Measurements from ENCODE around the gene URB1. TPM values are rescaled to one million over a fixed set of nuclear protein-coding genes. Genes with fewer than 3 reads are reported as not detected.

URB1 gene
- total and polyA plus RNA-seq, 3 experiments from 2014 or later, result 3.9 to 39.8 (median 38.9) TPM

Other genes with a start within 250 kb of the URB1 start
- 10 to 100 TPM; 27.6 to 29.7 TPM for gene MIS18A, start 114.0 kb downstream of the URB1 start, total RNA-seq
- 10.7 TPM for gene MIS18A, start 114.0 kb downstream of the URB1 start, polyA plus RNA-seq
- not detected for gene MRAP, start 94.2 kb downstream of the URB1 start, total RNA-seq
- not detected for gene MRAP, start 94.2 kb downstream of the URB1 start, polyA plus RNA-seq
- gene EVA1C, start 19.7 kb upstream of the URB1 start, total RNA-seq, result 10 to 100 TPM; 13.4 to 16.2 TPM
- 25.8 TPM for gene EVA1C, start 19.7 kb upstream of the URB1 start, polyA plus RNA-seq
- gene TCP10L, start 192.5 kb upstream of the URB1 start, total RNA-seq, result not detected
- 0.43 TPM for gene TCP10L, start 192.5 kb upstream of the URB1 start, polyA plus RNA-seq
- 10 to 100 TPM; 49.4 to 51.9 TPM for gene CFAP298, start 219.4 kb upstream of the URB1 start, total RNA-seq
- gene CFAP298, start 219.4 kb upstream of the URB1 start, polyA plus RNA-seq, result 62.8 TPM